GM12878 (cell line): ENCODE data around the gene CHCHD3. TPM values are rescaled to one million over a fixed set of nuclear protein-coding genes. Genes with fewer than 3 reads are reported as not detected.

Experiments
- ATAC-seq: fragments of 200-7000 bp; cut with Tn5 transposase; 3 replicates; pipeline ENCODE4 v1.9.1; 2020; ENCODE audit warnings: mild to moderate bottlenecking, moderate library complexity
- BruUV-seq: library from RNA; stranded (reverse); fragments of 400-500 nt; replicated peaks from 2 replicates; lab custom pipeline; 2021; lab: Mats Ljungman, UMichigan
- CTCF ChIA-PET: fragments of 300-600 bp; sonication (Branson Sonifier 250); formaldehyde crosslinking; extraction: SDS; loops from one replicate; lab custom pipeline; 2021; ENCODE audit warnings: inconsistent platforms; lab: Yijun Ruan, JAX
- POLR2A ChIA-PET: fragments of 350-600 bp; formaldehyde crosslinking; extraction: SDS; loops from one replicate; lab custom pipeline; 2021; ENCODE audit warnings: inconsistent platforms; lab: Charles Lee
- RAD21 ChIA-PET: fragments of 300-600 bp; sonication (Branson Sonifier 250); formaldehyde crosslinking; loops from one replicate; lab custom pipeline; 2023; ENCODE audit warnings: antibody characterized with exemption; ENCODE audit not compliant: unreplicated experiment; lab: Charles Lee
- SMC1A ChIA-PET: fragments of 300-600 bp; sonication (Branson Sonifier 250); formaldehyde crosslinking; loops from one replicate; lab custom pipeline; 2023; ENCODE audit not compliant: unreplicated experiment, uncharacterized antibody; lab: Charles Lee
- DNase-seq: peaks from one replicate; pipeline ENCODE4 v3.0.0-alpha.2; 2011; ENCODE audit warnings: low read depth, low spot score
- FAIRE-seq: peaks from 3 replicates; lab custom pipeline; 2011; peaks lifted over from hg19 to GRCh38; lab: Jason Lieb, UNC
- H2AFZ ChIP-seq: 2 replicates; pipeline ENCODE4 v1.6.0; 2011; ENCODE audit warnings: low read depth, low read length, control low read depth; ENCODE audit not compliant: control insufficient read depth
- H3K27ac ChIP-seq: 2 replicates; pipeline ENCODE4 v1.5.1; 2011; ENCODE audit warnings: control low read depth; ENCODE audit not compliant: control insufficient read depth, insufficient read depth
- H3K27me3 ChIP-seq, 2 experiments: replicated peaks in 1 of 2; 2 replicates each; pipeline versions ENCODE4 v1.6.0 to v1.6.1; 2011; ENCODE audit warnings: low read length in 1 of 2; ENCODE audit not compliant: control insufficient read depth in 2 of 2, insufficient read depth in 2 of 2
- H3K36me3 ChIP-seq, 2 experiments: 2 replicates each; pipeline ENCODE4 v1.5.1; 2011; ENCODE audit warnings: low read length in 1 of 2; ENCODE audit not compliant: control insufficient read depth in 2 of 2, insufficient read depth in 2 of 2
- H3K4me1 ChIP-seq: 2 replicates; pipeline ENCODE4 v1.6.1; 2011; ENCODE audit warnings: mild to moderate bottlenecking, low read length, moderate library complexity, mixed read lengths; ENCODE audit not compliant: control insufficient read depth, insufficient read depth
- H3K4me2 ChIP-seq: 2 replicates; pipeline ENCODE4 v1.6.0; 2011; ENCODE audit warnings: control low read depth; ENCODE audit not compliant: control insufficient read depth, insufficient read depth
- H3K4me3 ChIP-seq: fragments of 200-600 bp; sonication (generic); 2 replicates; pipeline ENCODE4 v1.5.1; 2016
- H3K79me2 ChIP-seq: 2 replicates; pipeline ENCODE4 v1.6.0; 2011; ENCODE audit warnings: low read length; ENCODE audit not compliant: control insufficient read depth, insufficient read depth
- H3K9ac ChIP-seq: 2 replicates; pipeline ENCODE4 v1.8.0; 2011; ENCODE audit warnings: low read length, control low read depth, mixed read lengths; ENCODE audit not compliant: control insufficient read depth, insufficient read depth
- H3K9me3 ChIP-seq: replicated peaks from 3 replicates; pipeline ENCODE4 v1.5.1; 2011; ENCODE audit warnings: mild to moderate bottlenecking, low read length; ENCODE audit not compliant: control insufficient read depth, insufficient read depth
- H4K20me1 ChIP-seq: 2 replicates; pipeline ENCODE4 v1.6.0; 2011; ENCODE audit not compliant: control insufficient read depth, insufficient read depth
- CHD4 ChIP-seq: fragments of 200-600 bp; sonication (generic); IDR thresholded peaks from 2 replicates; pipeline ENCODE4 v1.6.1; 2016; ENCODE audit warnings: mild to moderate bottlenecking
- JUNB ChIP-seq: IDR thresholded peaks from 2 replicates; pipeline ENCODE4 v1.6.1; 2016; ENCODE audit warnings: antibody characterized with exemption, mild to moderate bottlenecking
- RUNX3 ChIP-seq: IDR thresholded peaks from 2 replicates; pipeline ENCODE4 v1.6.1; 2012; ENCODE audit warnings: low read length, inconsistent platforms
- SREBF2 ChIP-seq: IDR thresholded peaks from 2 replicates; pipeline ENCODE4 v1.6.1; 2012; ENCODE audit warnings: mild to moderate bottlenecking, low read length
- WGBS: methylation state at CpG from one replicate; pipeline ENCODE4 v1.1.6; 2016; ENCODE audit warnings: low lambda C conversion rate; ENCODE audit not compliant: insufficient replicate concordance, insufficient coverage; ENCODE audit errors: missing lambda C conversion rate; 5-methylcytosine and 5-hydroxymethylcytosine counted together
- in situ Hi-C: fragments of 300-500 bp; cut with MboI; formaldehyde crosslinking; loops from 9 replicates; pipeline ENCODE4 v1.14.3; 2018; ENCODE audit warnings: mixed read lengths
- intact Hi-C: fragments of 100-400 bp; cut with micrococcal nuclease; formaldehyde crosslinking; loops from one replicate; pipeline ENCODE4 v1.14.2; 2022; ENCODE audit not compliant: unreplicated experiment
- polyA plus RNA-seq, 11 experiments: library from polyadenylated mRNA; depleted of rRNA in 4 of 11; unstranded in 6 of 11; stranded (reverse) in 5 of 11; fragments of >200 nt; fragmentation: Nextera tagmentation in 4 of 11; fragmentation: Illumina TruSeq in 1 of 11; extraction: Ambion mirVana in 4 of 11; extraction: Trizol in 1 of 11; gene quantifications; 1 replicate in 1 of 11; 2 replicates in 10 of 11; pipeline versions ENCODE4 v1.2.1 to v1.2.3, GENCODE V29; 2011 to 2016; ENCODE audit warnings: inconsistent platforms in 2 of 11, missing spikeins in 2 of 11, low read depth in 1 of 11
- total RNA-seq, 4 experiments: library from RNA; depleted of rRNA in 3 of 4; stranded (reverse); fragments of >200 nt in 3 of 4; fragmentation: Illumina TruSeq in 1 of 4; extraction: Trizol in 1 of 4; gene quantifications; 2 replicates each; pipeline versions ENCODE4 v1.2.1 to v1.2.3, GENCODE V29; 2013 to 2021
- TF ChIP-seq, protein P1 (sequence below): fragments of 450-650 bp; formaldehyde crosslinking; IDR thresholded peaks from 2 replicates; pipeline ENCODE4 v1.4.0; 2020; ENCODE audit warnings: mild to moderate bottlenecking, moderate library complexity
- TF ChIP-seq, protein P2 (sequence below): fragments of 450-650 bp; IDR thresholded peaks from 2 replicates; pipeline ENCODE4 v1.6.1; 2018; ENCODE audit warnings: borderline replicate concordance, mild to moderate bottlenecking; ENCODE audit not compliant: partially characterized antibody

CHCHD3 gene
- total and polyA plus RNA-seq, 10 of the 15 experiments (the other 5 are each of a cell fraction or from before 2014, with no cell fraction given), result 38.3 to 178 (median 96.2) TPM

DNA sequence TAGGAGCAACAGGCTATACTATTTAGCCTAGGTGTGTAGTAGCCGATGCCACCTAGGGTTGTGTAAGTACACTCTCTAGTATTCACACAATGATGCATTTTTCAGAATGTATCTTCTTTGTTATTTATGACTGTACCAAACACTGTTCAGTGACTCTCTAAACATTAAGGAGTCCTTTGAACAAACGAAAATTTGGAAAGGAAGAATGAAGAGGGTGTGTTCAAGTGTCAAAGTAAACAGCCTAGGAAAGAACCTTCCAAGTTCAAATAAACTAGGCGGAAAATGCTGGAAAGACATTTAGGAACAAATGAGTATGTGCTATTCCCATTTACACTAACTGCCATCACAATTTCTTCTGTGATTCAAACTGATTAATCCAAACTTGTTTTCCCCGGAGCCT is 142.4 kb downstream of the CHCHD3 start:
- 81% methylated on average over 4 of the region's 4 CpGs for WGBS
- no peaks in the 10 kb centered on the region for H3K4me1 ChIP-seq
- TF ChIP-seq SREBF2, result no peak
- TF ChIP-seq, protein P1, sequence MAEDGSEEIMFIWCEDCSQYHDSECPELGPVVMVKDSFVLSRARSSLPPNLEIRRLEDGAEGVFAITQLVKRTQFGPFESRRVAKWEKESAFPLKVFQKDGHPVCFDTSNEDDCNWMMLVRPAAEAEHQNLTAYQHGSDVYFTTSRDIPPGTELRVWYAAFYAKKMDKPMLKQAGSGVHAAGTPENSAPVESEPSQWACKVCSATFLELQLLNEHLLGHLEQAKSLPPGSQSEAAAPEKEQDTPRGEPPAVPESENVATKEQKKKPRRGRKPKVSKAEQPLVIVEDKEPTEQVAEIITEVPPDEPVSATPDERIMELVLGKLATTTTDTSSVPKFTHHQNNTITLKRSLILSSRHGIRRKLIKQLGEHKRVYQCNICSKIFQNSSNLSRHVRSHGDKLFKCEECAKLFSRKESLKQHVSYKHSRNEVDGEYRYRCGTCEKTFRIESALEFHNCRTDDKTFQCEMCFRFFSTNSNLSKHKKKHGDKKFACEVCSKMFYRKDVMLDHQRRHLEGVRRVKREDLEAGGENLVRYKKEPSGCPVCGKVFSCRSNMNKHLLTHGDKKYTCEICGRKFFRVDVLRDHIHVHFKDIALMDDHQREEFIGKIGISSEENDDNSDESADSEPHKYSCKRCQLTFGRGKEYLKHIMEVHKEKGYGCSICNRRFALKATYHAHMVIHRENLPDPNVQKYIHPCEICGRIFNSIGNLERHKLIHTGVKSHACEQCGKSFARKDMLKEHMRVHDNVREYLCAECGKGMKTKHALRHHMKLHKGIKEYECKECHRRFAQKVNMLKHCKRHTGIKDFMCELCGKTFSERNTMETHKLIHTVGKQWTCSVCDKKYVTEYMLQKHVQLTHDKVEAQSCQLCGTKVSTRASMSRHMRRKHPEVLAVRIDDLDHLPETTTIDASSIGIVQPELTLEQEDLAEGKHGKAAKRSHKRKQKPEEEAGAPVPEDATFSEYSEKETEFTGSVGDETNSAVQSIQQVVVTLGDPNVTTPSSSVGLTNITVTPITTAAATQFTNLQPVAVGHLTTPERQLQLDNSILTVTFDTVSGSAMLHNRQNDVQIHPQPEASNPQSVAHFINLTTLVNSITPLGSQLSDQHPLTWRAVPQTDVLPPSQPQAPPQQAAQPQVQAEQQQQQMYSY (CRISPR knock-in tag), result no peak
- no peak for TF ChIP-seq JUNB
- TF ChIP-seq, protein P2, sequence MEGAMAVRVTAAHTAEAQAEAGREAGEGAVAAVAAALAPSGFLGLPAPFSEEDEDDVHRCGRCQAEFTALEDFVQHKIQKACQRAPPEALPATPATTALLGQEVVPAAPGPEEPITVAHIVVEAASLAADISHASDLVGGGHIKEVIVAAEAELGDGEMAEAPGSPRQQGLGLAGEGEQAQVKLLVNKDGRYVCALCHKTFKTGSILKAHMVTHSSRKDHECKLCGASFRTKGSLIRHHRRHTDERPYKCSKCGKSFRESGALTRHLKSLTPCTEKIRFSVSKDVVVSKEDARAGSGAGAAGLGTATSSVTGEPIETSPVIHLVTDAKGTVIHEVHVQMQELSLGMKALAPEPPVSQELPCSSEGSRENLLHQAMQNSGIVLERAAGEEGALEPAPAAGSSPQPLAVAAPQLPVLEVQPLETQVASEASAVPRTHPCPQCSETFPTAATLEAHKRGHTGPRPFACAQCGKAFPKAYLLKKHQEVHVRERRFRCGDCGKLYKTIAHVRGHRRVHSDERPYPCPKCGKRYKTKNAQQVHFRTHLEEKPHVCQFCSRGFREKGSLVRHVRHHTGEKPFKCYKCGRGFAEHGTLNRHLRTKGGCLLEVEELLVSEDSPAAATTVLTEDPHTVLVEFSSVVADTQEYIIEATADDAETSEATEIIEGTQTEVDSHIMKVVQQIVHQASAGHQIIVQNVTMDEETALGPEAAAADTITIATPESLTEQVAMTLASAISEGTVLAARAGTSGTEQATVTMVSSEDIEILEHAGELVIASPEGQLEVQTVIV, result no peak
- TF ChIP-seq CHD4, result no peak
- no peak for TF ChIP-seq RUNX3
- H3K27ac ChIP-seq, result no peak overlapping the region
- no peaks in the 10 kb centered on the region for H3K27me3 ChIP-seq
- no peak for ATAC-seq
- H3K9ac ChIP-seq, result no peak overlapping the region
- FAIRE-seq, result no peak
- H3K9me3 ChIP-seq, result peaks cover 3% of the 10 kb centered on the region; the same call in 2 of the 3 replicates
- H3K4me2 ChIP-seq, result no peak overlapping the region
- ChIA-PET RAD21 (no interaction called here), SMC1A (interaction anchor here (0.8 to 1.9 kb wide), 4 partner anchors 8 to 138 kb away, joined by 3 to 5 read pairs (median 3); no protein-coding TSS in a partner anchor), POLR2A (no interaction called here), CTCF (interaction anchor here (1.1 kb wide), 1 partner anchor 14 kb away, joined by 4 read pairs; no protein-coding TSS in a partner anchor)
- no TSS peak for BruUV-seq
- H3K79me2 ChIP-seq, result no peaks in the 10 kb centered on the region
- no peak overlapping the region for H3K4me3 ChIP-seq
- intact Hi-C loops (no loop called here), in situ Hi-C loops (no loop called here)
- no peaks in the 10 kb centered on the region; a peak in 1 of 4 replicates for H3K36me3 ChIP-seq
- no peak for DNase-seq
- no peaks in the 10 kb centered on the region for H4K20me1 ChIP-seq
- no peak overlapping the region for H2AFZ ChIP-seq
